ENCODE measurements around the gene EHMT2.

- TF ChIP-seq CTCF (IDR thresholded peaks at IDR 0.05), result no peak
- TF ChIP-seq POLR2A (IDR thresholded peaks at IDR 0.05), result no peak
Measured at GRCh38 chr6:31878222-31878621, 19.3 kb downstream of the EHMT2 start.

All from esophagus squamous epithelium (tissue), 4 donors.